ENCODE results near the gene NT5C2. TPM values are rescaled to one million over a fixed set of nuclear protein-coding genes. Genes with fewer than 3 reads are reported as not detected.

The NT5C2 gene
- total RNA-seq = 54.8 and 55.9 TPM in 2 replicates

DNA sequence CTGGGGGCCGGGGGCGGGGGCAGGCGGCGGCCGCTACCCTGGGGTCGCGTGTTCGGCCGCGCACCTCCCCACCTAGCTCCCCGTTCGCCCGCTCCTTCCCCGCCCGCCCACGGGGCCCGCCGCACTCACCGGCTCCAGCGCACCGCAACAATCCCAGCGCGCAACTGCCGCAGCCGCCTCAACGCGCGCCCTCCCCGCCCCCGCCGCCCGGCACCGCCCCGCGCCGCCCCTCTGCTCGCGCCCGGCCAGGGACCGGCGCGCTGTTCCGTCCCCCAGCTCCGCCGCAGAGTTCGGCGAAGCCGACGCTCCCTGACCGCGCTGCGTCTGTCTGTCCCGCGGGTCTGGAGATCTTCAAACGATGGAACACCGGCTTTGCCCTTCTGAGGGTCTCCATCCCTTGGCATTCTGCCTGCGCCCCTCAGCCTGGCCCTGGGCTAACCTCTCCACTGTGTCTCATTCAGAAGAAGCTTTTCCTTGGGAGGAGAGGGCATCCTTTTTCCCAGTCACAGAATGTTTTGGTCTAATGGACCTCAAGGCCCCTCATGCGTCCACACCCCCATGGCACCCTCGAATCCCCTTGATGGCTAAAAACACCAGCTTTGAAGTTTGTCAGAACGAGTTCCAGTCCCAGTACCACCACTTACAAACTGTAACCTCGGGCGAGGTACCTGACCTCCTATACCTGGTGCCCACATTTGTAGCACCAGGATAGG lies at the start of gene NT5C2:
TSS of gene NT5C2 (minus strand) at position 166 of the 713 bp plus-strand sequence. CDS start 18,314 bp downstream, outside the sequence.

Other genes starting within 250 kb of the NT5C2 start
- gene RPEL1, start 52.6 kb upstream of the NT5C2 start, total RNA-seq = 0.09 and 0.11 TPM in 2 replicates
- under 0.01 and 0.11 TPM in 2 replicates for gene INA, start 83.9 kb upstream of the NT5C2 start, total RNA-seq
- 11.7 and 13.9 TPM in 2 replicates for gene PCGF6, start 157.9 kb upstream of the NT5C2 start, total RNA-seq
- gene TAF5, start 174.7 kb upstream of the NT5C2 start, total RNA-seq = 2.8 and 5.4 TPM in 2 replicates
- gene ATP5MK, start 203.2 kb upstream of the NT5C2 start, total RNA-seq = 191 and 241 TPM in 2 replicates
- gene PDCD11, start 203.4 kb upstream of the NT5C2 start, total RNA-seq = 22.2 and 31.2 TPM in 2 replicates

All from dermis lymphatic vessel endothelial cell (primary cell).